Measurements from ENCODE around the gene AADAT. TPM values are rescaled to one million over a fixed set of nuclear protein-coding genes. Genes with fewer than 3 reads are reported as not detected.
A peak's percentile ranks its signal among the peaks of the same experiment; 100 is the strongest.

AADAT gene
- total RNA-seq, 4 donors from 2014 or later: 2.9 to 7.2 (median 5.5) TPM

GRCh38 chr4:170025523-170026252 lies 64.1 kb downstream of the AADAT start:
- Histone ChIP-seq H3K9me3 (no peaks in the 10 kb centered on the region), H3K36me3 (no peaks in the 10 kb centered on the region), H3K4me1 (peaks cover 4 to 14% (median 13%) of the 10 kb centered on the region in 4 donors), H3K27ac (replicated peaks in 1 of 4) (peak overlapping the region; percentile 92 to 95 (median 93)), H3K4me3 (peak overlapping the region; percentile 74 to 97 (median 92)), H3K27me3 (no peaks in the 10 kb centered on the region)
- WGBS: 6% methylated on average over 25 of the region's 74 CpGs
- intact Hi-C loops (cut with DNase I): loop anchor here (2.0 to 5.0 kb wide), 2 partner anchors 268 to 405 kb away; partner anchors contain the start of genes CLCN3 and HPF1
- TF ChIP-seq, protein P1, sequence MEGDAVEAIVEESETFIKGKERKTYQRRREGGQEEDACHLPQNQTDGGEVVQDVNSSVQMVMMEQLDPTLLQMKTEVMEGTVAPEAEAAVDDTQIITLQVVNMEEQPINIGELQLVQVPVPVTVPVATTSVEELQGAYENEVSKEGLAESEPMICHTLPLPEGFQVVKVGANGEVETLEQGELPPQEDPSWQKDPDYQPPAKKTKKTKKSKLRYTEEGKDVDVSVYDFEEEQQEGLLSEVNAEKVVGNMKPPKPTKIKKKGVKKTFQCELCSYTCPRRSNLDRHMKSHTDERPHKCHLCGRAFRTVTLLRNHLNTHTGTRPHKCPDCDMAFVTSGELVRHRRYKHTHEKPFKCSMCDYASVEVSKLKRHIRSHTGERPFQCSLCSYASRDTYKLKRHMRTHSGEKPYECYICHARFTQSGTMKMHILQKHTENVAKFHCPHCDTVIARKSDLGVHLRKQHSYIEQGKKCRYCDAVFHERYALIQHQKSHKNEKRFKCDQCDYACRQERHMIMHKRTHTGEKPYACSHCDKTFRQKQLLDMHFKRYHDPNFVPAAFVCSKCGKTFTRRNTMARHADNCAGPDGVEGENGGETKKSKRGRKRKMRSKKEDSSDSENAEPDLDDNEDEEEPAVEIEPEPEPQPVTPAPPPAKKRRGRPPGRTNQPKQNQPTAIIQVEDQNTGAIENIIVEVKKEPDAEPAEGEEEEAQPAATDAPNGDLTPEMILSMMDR (IDR thresholded peaks at IDR 0.05): no peak
- TF ChIP-seq POLR2AphosphoS5 (IDR thresholded peaks at IDR 0.05) (no peak), POLR2A (IDR thresholded peaks at IDR 0.05; ENCODE audit: low read depth) (no peak), EP300 (IDR thresholded peaks at IDR 0.05) (no peak)
- DNase-seq (ENCODE audit: extremely low spot score): peak; percentile 89

DNA sequence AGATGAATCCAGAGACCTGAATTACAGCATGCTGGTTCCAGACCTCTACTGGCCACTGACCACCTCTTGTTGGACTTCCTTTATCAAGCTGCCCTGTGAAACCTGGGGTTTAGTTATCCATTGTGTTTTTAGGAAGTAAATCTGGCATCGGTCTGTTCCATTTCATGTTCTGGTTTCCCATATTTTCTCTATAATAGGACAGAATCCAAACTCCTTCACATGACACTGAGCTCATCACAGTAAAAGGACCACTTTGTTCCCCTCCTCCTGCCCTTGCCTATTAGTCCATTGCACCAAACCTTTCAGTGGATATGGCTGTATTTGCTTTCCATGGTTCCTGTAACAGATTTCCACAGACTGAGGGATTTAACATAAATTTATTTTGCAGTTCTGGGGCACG lies 67.5 kb downstream of the AADAT start:
- WGBS: 91% methylated on average over 2 of the region's 2 CpGs
- H3K4me3 ChIP-seq: no peak overlapping the region
- no peak overlapping the region for H3K27ac ChIP-seq (replicated peaks in 1 of 4)
- H3K27me3 ChIP-seq: no peaks in the 10 kb centered on the region
- intact Hi-C loops (cut with DNase I): no loop called here
- TF ChIP-seq POLR2AphosphoS5 (IDR thresholded peaks at IDR 0.05): no peak
- no peak for TF ChIP-seq EP300 (IDR thresholded peaks at IDR 0.05)
- TF ChIP-seq, protein P1 (IDR thresholded peaks at IDR 0.05): no peak
- no peak for TF ChIP-seq POLR2A (IDR thresholded peaks at IDR 0.05; ENCODE audit: low read depth)
- H3K36me3 ChIP-seq: no peaks in the 10 kb centered on the region
- peaks cover 0 to 10% (median 8%) of the 10 kb centered on the region in 4 donors for H3K4me1 ChIP-seq
- no peak for DNase-seq (ENCODE audit: extremely low spot score)
- H3K9me3 ChIP-seq: no peaks in the 10 kb centered on the region

DNA sequence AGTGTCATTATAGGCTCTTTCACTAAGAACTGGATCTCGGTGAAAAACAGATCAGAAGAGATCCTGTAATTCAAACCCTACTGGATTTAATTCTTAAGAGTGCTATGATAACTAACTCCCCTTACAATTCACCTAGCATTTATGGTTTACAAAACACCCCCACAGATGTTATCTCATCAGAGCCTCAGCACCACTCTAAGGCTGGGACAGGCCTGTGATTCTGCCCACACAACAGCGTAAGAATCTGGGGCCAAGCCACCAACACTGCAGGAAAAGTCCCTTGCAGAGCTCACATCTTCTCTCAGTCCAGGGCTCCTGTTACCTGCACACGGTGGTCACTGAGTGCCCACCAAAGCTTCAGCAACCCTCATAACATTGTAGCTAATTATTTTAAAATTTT lies 72.5 kb downstream of the AADAT start:
- 75% methylated on average over 3 of the region's 3 CpGs for WGBS
- no peaks in the 10 kb centered on the region for H3K36me3 ChIP-seq
- H3K27me3 ChIP-seq: no peaks in the 10 kb centered on the region
- no peaks in the 10 kb centered on the region for H3K9me3 ChIP-seq
- no peak for DNase-seq (ENCODE audit: extremely low spot score)
- H3K4me1 ChIP-seq: no peaks in the 10 kb centered on the region
- H3K27ac ChIP-seq (replicated peaks in 1 of 4): no peak overlapping the region
- intact Hi-C loops (cut with DNase I): no loop called here
- TF ChIP-seq EP300 (IDR thresholded peaks at IDR 0.05) (no peak), POLR2A (IDR thresholded peaks at IDR 0.05; ENCODE audit: low read depth) (no peak), POLR2AphosphoS5 (IDR thresholded peaks at IDR 0.05) (no peak)
- TF ChIP-seq, protein P1 (IDR thresholded peaks at IDR 0.05): no peak
- no peak overlapping the region for H3K4me3 ChIP-seq

- intact Hi-C loops (cut with DNase I): no loop called here
- peak; percentile 39 for DNase-seq (ENCODE audit: extremely low spot score)
- no peaks in the 10 kb centered on the region for H3K9me3 ChIP-seq
- no peak overlapping the region for H3K4me3 ChIP-seq
- H3K36me3 ChIP-seq: no peaks in the 10 kb centered on the region
- no peaks in the 10 kb centered on the region for H3K27me3 ChIP-seq
- TF ChIP-seq POLR2AphosphoS5 (IDR thresholded peaks at IDR 0.05) (no peak), EP300 (IDR thresholded peaks at IDR 0.05) (no peak), POLR2A (IDR thresholded peaks at IDR 0.05; ENCODE audit: low read depth) (no peak)
- TF ChIP-seq, protein P1 (IDR thresholded peaks at IDR 0.05): no peak
- 81% methylated on average over 4 of the region's 4 CpGs for WGBS
- H3K27ac ChIP-seq (replicated peaks in 1 of 4): no peak overlapping the region
- H3K4me1 ChIP-seq: no peaks in the 10 kb centered on the region
Observed at GRCh38 chr4:170015285-170015684, 74.5 kb downstream of the AADAT start.
